Memory B cell (primary cell): ENCODE data around the gene IGF2BP1.

Experiments used
- ATAC-seq: fragments of 150-1000 bp; cut with Tn5 transposase; 2 replicates; pipeline ENCODE4 v1.10.0; 2021; ENCODE audit warnings: low read depth, mild to moderate bottlenecking, moderate library complexity
- DNase-seq, 2 donors: peaks; one replicate each; pipeline ENCODE4 v3.0.0; 2022; ENCODE audit warnings: low spot score in 2 of 2
- H3K27ac Mint-ChIP-seq: one replicate; pipeline ENCODE4 v1.8.0; 2022; ENCODE audit warnings: mild to moderate bottlenecking, moderate library complexity, mixed read lengths
- H3K27me3 Mint-ChIP-seq: one replicate; pipeline ENCODE4 v1.8.0; 2022; ENCODE audit warnings: mixed read lengths
- H3K36me3 Mint-ChIP-seq: one replicate; pipeline ENCODE4 v1.8.0; 2022; ENCODE audit warnings: mild to moderate bottlenecking, mixed read lengths
- H3K4me1 Mint-ChIP-seq: one replicate; pipeline ENCODE4 v1.8.0; 2022; ENCODE audit warnings: mixed read lengths
- H3K4me3 Mint-ChIP-seq: one replicate; pipeline ENCODE4 v1.8.0; 2022; ENCODE audit warnings: mild to moderate bottlenecking, moderate library complexity, mixed read lengths
- H3K9me3 Mint-ChIP-seq: one replicate; pipeline ENCODE4 v1.8.0; 2022; ENCODE audit warnings: mixed read lengths

Gene IGF2BP1

DNA sequence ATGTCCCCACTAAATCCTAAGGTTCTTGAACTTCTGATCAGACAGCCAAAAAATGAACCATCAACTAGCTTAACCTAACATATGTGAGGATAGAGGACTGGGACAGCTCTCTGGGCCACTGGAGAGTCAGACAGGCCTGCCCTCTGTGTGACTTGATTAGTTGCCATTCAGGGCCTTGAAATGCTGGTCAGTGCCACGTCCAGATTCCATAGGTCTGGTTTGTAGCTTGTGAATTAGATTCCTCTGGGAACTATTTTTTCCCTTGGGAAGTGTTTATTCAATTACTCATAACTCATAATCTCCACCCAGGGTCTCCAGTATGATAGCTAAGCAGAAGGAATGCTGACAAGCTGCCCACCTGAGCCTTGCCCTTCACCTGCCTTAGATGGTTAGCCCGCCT, 48.2 kb downstream of the IGF2BP1 start:
- H3K4me1 Mint-ChIP-seq, result no peaks in the 10 kb centered on the region
- H3K27ac Mint-ChIP-seq, result no peak overlapping the region
- no peaks in the 10 kb centered on the region for H3K9me3 Mint-ChIP-seq
- DNase-seq (no peak), ATAC-seq (no peak)
- H3K27me3 Mint-ChIP-seq, result peaks cover 4% of the 10 kb centered on the region
- no peaks in the 10 kb centered on the region for H3K36me3 Mint-ChIP-seq
- no peak overlapping the region for H3K4me3 Mint-ChIP-seq

DNA sequence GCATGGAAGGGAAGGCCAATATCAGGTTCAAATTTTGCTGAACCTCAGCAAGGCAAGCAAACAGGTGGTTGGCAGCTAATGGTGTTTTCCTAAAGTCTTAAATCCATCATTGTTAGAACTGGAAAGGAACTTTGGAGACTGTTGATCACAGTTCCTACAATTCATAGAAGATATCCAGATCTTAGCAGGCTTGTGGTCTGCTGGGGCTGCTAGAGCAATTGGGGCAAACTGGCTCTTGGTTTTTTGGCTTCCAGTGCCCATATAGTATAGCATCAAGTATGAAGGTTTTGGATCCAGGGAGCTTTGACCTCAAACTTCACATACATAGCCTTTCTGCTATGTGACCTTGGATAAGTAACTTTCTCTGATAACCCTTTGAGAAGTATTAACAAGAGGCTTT, 49.7 kb downstream of the IGF2BP1 start:
- no peak for ATAC-seq

DNA sequence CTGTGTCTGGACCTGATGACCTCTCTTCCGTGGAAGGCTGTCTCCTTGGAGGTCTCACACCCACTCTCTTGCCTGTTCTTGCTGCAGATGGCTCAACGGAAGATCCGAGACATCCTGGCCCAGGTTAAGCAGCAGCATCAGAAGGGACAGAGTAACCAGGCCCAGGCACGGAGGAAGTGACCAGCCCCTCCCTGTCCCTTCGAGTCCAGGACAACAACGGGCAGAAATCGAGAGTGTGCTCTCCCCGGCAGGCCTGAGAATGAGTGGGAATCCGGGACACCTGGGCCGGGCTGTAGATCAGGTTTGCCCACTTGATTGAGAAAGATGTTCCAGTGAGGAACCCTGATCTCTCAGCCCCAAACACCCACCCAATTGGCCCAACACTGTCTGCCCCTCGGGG, 52.1 kb downstream of the IGF2BP1 start:
- DNase-seq, result no peak
- no peak overlapping the region for H3K4me3 Mint-ChIP-seq
- ATAC-seq, result no peak
- peaks cover 1% of the 10 kb centered on the region for H3K27me3 Mint-ChIP-seq
- no peaks in the 10 kb centered on the region for H3K36me3 Mint-ChIP-seq
- no peaks in the 10 kb centered on the region for H3K4me1 Mint-ChIP-seq
- H3K9me3 Mint-ChIP-seq, result no peaks in the 10 kb centered on the region
- H3K27ac Mint-ChIP-seq, result no peak overlapping the region

More for the DNA sequence above, 49.7 kb downstream of the IGF2BP1 start:
- H3K27me3 Mint-ChIP-seq, result peaks cover 3% of the 10 kb centered on the region
- no peaks in the 10 kb centered on the region for H3K4me1 Mint-ChIP-seq
- no peak overlapping the region for H3K27ac Mint-ChIP-seq
- H3K36me3 Mint-ChIP-seq, result no peaks in the 10 kb centered on the region
- no peak for DNase-seq
- no peak overlapping the region for H3K4me3 Mint-ChIP-seq
- no peaks in the 10 kb centered on the region for H3K9me3 Mint-ChIP-seq

DNA sequence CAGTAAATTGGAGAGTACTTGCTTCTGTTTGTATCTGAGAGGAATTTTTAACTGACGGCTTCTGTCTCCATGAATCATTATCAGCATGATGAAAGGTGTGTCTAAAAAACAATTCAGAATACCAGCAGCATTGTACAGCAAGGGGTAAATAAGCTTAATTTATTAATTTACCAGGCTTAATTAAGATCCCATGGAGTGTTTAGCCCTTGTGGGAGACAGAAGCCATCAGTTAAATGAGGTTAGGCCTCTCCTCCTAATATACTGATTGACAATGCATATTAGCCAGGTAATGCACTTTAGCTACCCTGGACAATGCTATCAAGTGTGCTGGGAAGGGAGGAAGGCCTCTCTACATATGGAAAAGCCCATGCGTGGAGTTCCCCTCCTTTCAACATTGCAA, 53.4 kb downstream of the IGF2BP1 start:
- Mint-ChIP-seq H3K4me3 (no peak overlapping the region), H3K9me3 (no peaks in the 10 kb centered on the region), H3K4me1 (no peaks in the 10 kb centered on the region), H3K27me3 (peaks cover 5% of the 10 kb centered on the region), H3K27ac (no peak overlapping the region), H3K36me3 (no peaks in the 10 kb centered on the region)
- no peak for DNase-seq
- no peak for ATAC-seq

DNA sequence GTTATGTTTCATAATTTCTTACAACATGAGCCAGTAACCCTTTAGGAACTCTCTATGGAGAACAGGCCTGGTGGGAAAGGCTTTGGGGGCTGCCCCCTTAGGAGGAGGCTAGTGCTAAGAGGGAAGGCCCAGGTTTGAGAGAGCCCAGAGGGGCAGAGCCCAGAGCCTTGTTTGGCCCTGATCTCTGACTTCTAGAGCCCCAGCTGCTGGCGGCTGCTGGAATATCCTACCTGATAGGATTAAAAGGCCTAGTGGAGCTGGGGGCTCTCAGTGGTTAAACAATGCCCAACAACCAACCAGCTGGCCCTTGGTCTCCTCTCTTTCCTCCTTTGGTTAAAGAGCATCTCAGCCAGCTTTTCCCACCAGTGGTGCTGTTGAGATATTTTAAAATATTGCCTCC, 54.1 kb downstream of the IGF2BP1 start:
- ATAC-seq, result no peak

DNA sequence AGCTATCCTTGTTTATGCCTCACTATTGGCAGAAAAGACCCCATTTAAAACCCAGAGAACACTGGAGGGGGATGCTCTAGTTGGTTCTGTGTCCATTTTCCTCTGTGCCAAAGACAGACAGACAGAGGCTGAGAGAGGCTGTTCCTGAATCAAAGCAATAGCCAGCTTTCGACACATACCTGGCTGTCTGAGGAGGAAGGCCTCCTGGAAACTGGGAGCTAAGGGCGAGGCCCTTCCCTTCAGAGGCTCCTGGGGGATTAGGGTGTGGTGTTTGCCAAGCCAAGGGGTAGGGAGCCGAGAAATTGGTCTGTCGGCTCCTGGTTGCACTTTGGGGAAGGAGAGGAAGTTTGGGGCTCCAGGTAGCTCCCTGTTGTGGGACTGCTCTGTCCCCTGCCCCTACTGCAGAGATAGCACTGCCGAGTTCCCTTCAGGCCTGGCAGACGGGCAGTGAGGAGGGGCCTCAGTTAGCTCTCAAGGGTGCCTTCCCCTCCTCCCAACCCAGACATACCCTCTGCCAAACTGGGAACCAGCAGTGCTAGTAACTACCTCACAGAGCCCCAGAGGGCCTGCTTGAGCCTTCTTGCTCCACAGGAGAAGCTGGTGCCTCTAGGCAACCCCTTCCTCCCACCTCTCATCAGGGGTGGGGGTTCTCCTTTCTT, 56.1 kb downstream of the IGF2BP1 start:
- DNase-seq (no peak), ATAC-seq (no peak)
- Mint-ChIP-seq H3K4me1 (no peaks in the 10 kb centered on the region), H3K36me3 (no peaks in the 10 kb centered on the region), H3K27me3 (peaks cover 5% of the 10 kb centered on the region), H3K27ac (no peak overlapping the region), H3K4me3 (no peak overlapping the region), H3K9me3 (no peaks in the 10 kb centered on the region)

More for the DNA sequence above, 54.1 kb downstream of the IGF2BP1 start:
- no peak overlapping the region for H3K27ac Mint-ChIP-seq
- H3K4me1 Mint-ChIP-seq, result no peaks in the 10 kb centered on the region
- DNase-seq, result no peak
- no peaks in the 10 kb centered on the region for H3K9me3 Mint-ChIP-seq
- H3K36me3 Mint-ChIP-seq, result no peaks in the 10 kb centered on the region
- no peak overlapping the region for H3K4me3 Mint-ChIP-seq
- peaks cover 5% of the 10 kb centered on the region for H3K27me3 Mint-ChIP-seq

DNA sequence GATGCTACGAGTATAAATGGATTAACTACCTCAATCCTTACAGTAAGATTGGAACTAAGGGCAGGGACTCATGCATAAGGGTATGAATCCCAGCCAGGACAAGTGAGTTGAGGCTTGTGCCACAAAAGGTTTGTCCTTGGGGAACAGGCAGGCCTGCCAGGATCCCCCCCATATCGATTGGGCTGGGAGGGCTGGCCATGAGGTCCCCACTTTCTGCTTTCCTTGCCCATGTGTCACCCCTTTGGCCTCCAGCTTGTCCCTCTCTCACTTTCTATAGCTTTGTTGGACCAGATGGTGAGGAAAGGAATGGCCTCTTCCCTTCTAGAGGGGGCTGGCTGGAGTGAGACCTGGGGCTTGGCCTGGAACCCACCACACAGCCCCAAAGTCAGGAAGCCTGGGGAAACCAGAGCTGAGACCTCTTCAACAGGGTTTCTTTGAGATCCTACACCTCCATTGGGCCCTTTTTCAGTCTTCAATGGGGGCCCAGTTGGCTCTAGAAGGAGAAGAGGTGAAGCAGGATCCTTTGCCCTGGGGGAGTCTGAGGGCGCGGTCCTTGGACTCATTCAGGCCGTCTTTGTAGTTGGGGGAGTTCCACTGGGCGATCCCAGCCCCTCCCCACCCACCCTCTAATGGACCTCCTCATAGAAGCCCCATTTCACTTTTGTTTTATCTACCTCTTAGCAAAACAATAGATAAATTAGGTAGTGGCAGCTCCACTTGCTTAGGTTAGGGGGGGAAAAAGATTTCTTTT, 57.3 kb downstream of the IGF2BP1 start:
- Mint-ChIP-seq H3K27me3 (peaks cover 6% of the 10 kb centered on the region), H3K4me1 (no peaks in the 10 kb centered on the region), H3K27ac (no peak overlapping the region), H3K9me3 (no peaks in the 10 kb centered on the region), H3K36me3 (no peaks in the 10 kb centered on the region), H3K4me3 (no peak overlapping the region)
- no peak for DNase-seq
- ATAC-seq, result no peak

DNA sequence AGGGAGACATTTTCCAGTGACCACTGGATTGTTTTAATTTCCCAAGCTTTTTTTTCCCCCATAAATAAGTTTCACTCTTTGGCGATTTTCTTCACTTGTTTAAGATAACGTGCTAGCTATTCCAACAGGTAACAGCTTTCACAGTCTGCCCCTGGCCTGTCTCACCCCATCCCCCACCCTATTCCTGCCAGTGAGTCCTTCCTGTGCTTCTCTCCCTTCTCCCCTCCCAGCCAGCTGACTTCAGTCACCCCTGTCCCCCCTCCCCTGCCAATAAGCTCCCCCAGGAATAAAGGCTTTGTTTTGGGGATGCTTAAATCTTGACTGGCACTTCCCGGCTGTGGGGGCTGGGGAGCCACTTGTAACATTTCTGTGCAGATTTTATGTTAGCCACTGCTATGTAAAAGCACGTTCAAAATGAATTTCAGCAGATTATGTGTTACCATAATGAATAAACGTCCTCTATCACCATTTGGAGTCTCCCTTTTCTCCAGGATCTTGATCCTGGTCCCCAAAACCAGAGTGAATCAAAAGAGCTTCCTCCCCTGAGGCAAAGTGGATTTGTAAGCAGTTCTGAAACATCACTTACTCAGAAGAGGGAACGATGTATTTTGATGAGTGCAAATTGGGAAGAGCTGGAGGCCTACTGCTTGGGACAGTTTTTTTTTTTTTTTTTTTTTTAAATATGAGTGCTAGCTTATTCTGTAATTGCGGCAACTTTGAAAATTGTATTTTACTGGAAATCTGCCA, 58.2 kb downstream of the IGF2BP1 start:
- H3K4me3 Mint-ChIP-seq, result no peak overlapping the region
- no peak for ATAC-seq
- no peaks in the 10 kb centered on the region for H3K36me3 Mint-ChIP-seq
- DNase-seq, result no peak
- H3K4me1 Mint-ChIP-seq, result no peaks in the 10 kb centered on the region
- H3K27me3 Mint-ChIP-seq, result peaks cover 6% of the 10 kb centered on the region
- H3K9me3 Mint-ChIP-seq, result no peaks in the 10 kb centered on the region
- H3K27ac Mint-ChIP-seq, result no peak overlapping the region

DNA sequence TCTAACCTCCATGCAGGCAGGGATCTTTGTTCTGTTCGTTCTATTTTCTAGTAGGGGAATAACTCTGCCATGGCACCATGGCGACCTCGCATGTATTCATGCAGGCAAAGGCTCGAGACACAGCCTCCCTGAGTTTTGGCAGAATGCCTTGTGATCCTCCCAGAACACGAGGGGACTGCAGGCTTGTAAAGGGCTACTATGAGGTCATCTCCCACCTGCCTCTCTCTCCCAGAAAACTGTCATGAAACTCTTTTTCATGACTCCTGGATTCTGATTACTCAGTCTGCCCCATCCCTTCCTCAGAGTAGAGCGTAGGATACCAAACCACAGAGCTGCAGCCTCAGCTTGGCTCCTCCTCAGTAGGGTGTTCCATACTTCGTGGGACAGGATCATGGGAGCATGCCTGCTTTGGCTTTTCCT, 64.3 kb downstream of the IGF2BP1 start:
- H3K9me3 Mint-ChIP-seq, result peaks cover 3% of the 10 kb centered on the region

DNA sequence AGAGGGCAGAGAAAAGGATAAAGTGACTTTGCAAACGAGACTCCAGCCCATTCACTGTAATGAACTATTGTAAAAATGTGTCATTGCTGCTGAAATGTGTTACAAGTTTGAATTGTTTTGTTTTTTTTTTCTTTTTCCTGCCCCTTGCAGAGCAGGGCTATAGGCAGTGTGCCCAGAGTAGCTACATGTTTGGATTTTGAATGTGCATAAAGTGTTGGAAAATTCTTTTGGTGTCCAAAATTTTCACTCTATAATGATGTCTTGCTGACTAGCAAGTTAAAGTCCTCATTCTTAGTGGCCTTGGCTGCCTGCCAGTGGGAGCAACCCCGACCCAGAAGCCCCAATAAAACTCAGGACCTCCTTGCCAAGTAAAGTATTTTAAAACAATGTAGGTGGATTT, 66.5 kb downstream of the IGF2BP1 start:
- Mint-ChIP-seq H3K9me3 (peaks cover 3% of the 10 kb centered on the region), H3K27ac (no peak overlapping the region), H3K4me1 (no peaks in the 10 kb centered on the region), H3K27me3 (peaks cover 2% of the 10 kb centered on the region), H3K4me3 (no peak overlapping the region), H3K36me3 (no peaks in the 10 kb centered on the region)
- DNase-seq (no peak), ATAC-seq (no peak)

More for the DNA sequence above, 64.3 kb downstream of the IGF2BP1 start:
- Mint-ChIP-seq H3K27me3 (peaks cover 2% of the 10 kb centered on the region), H3K4me1 (no peaks in the 10 kb centered on the region), H3K4me3 (no peak overlapping the region), H3K36me3 (no peaks in the 10 kb centered on the region), H3K27ac (no peak overlapping the region)
- DNase-seq (no peak), ATAC-seq (no peak)

DNA sequence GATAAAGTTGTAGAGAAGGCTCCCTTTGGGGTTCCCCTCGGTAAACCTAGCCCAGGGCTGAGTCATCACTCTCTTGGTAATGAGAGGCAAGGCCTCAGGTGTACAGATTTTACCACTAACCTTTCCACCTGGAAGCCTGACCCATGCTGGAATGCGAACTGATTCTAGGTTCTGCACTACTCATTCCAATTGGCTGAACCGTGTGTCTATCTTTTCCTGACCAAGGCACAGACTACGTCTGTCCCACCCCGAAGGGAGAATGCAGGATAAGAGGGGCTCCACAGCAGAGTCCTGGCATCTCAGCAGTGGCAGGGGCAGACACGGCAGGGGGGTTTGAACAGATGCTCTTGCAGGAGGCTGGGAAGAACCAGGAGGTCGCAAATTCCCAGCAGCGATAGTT, 70.0 kb downstream of the IGF2BP1 start:
- Mint-ChIP-seq H3K4me3 (no peak overlapping the region), H3K27ac (no peak overlapping the region), H3K27me3 (no peaks in the 10 kb centered on the region), H3K9me3 (peaks cover 3% of the 10 kb centered on the region), H3K4me1 (no peaks in the 10 kb centered on the region), H3K36me3 (no peaks in the 10 kb centered on the region)
- DNase-seq (no peak), ATAC-seq (no peak)

DNA sequence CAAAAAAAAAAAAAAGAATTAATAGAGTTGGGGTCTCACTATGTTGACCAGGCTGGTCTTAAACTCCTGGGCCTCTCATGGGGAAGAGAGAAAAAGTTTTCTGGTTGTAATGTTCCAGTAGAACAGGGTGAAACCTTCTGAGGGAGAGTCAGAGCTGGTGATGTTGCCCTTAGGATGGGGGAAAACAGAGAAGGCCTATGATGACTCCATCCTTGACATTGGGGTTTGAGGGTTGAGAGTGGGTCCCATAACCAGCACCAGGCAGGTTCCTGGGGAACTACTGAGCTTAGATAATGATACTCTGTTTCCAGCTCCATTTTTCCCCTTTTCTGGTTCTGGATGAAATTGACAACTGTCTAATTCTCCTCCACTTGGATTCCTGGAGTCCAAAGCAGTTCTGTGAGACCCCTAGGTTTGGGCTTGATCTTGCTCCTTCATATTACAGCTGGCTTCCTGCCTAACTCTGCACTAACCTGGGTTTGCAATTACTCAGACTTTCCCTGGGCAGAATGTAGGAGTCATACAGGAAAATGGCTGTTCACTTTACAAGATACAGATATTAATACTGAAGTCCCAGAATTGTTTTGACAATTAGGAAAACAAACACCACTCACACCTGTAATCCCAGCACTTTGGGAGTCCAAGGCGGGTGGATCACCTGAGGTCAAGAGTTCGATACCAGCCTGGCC, 72.5 kb downstream of the IGF2BP1 start:
- peaks cover 3% of the 10 kb centered on the region for H3K9me3 Mint-ChIP-seq
- no peak overlapping the region for H3K27ac Mint-ChIP-seq
- H3K4me3 Mint-ChIP-seq, result no peak overlapping the region
- ATAC-seq (no peak), DNase-seq (no peak)
- H3K27me3 Mint-ChIP-seq, result no peaks in the 10 kb centered on the region
- no peaks in the 10 kb centered on the region for H3K36me3 Mint-ChIP-seq
- H3K4me1 Mint-ChIP-seq, result no peaks in the 10 kb centered on the region

DNA sequence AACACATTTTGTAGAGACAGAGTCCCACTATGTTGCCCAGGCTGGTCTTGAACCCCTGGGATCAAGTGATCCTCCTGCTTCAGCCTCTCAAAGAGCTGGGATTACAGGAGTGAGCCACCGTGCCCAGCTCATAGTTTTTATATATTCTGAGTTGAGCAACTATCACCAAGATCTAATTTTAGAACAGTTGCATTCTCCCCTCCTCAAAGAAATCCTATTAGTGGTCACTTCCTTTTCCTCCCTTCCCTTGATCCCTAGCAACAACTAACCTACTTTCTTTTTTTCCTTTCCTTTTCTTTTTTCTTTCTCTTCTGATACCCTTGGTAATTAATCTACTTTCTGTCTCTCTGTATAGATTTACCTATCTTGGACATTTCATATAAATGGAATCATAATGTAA, 73.9 kb downstream of the IGF2BP1 start:
- H3K9me3 Mint-ChIP-seq, result no peaks in the 10 kb centered on the region
- DNase-seq (no peak), ATAC-seq (no peak)
- H3K27ac Mint-ChIP-seq, result no peak overlapping the region
- no peaks in the 10 kb centered on the region for H3K36me3 Mint-ChIP-seq
- no peak overlapping the region for H3K4me3 Mint-ChIP-seq
- no peaks in the 10 kb centered on the region for H3K4me1 Mint-ChIP-seq
- no peaks in the 10 kb centered on the region for H3K27me3 Mint-ChIP-seq
